IgD-negative memory B cell (primary cell): ENCODE measurements around the gene SH3TC2. TPM values are rescaled to one million over a fixed set of nuclear protein-coding genes. Genes with fewer than 3 reads are reported as not detected.

Source experiments
- H3K27ac Mint-ChIP-seq, 3 donors: one replicate each; pipeline ENCODE4 v1.8.0; 2020 to 2022; ENCODE audit warnings: mild to moderate bottlenecking in 3 of 3, mixed read lengths in 3 of 3, moderate library complexity in 1 of 3
- H3K27me3 Mint-ChIP-seq: one replicate; pipeline ENCODE4 v1.8.0; 2021; ENCODE audit warnings: mixed read lengths
- H3K36me3 Mint-ChIP-seq: one replicate; pipeline ENCODE4 v1.8.0; 2020; ENCODE audit warnings: mild to moderate bottlenecking, mixed read lengths
- H3K4me1 Mint-ChIP-seq, 3 donors: one replicate each; pipeline ENCODE4 v1.8.0; 2020 to 2022; ENCODE audit warnings: mixed read lengths in 3 of 3, mild to moderate bottlenecking in 1 of 3
- H3K4me3 Mint-ChIP-seq, 4 donors: one replicate each; pipeline ENCODE4 v1.8.0; 2020 to 2022; ENCODE audit warnings: mild to moderate bottlenecking in 4 of 4, mixed read lengths in 4 of 4, moderate library complexity in 3 of 4
- H3K9me3 Mint-ChIP-seq, 3 donors: one replicate each; pipeline ENCODE4 v1.8.0; 2020 to 2021; ENCODE audit warnings: mixed read lengths in 3 of 3, mild to moderate bottlenecking in 1 of 3
- polyA plus RNA-seq: library from polyadenylated mRNA; unstranded; fragments of 300-500 nt; fragmentation: Illumina TruSeq; gene quantifications from one replicate; pipeline ENCODE4 v1.2.3, GENCODE V29; 2021

The SH3TC2 gene
- polyA plus RNA-seq, 1 donor from 2014 or later, result not detected

- Mint-ChIP-seq H3K4me3 (peak overlapping the region in 1 of 4 donors; percentile 34), H3K4me1 (no peaks in the 10 kb centered on the region), H3K9me3 (no peaks in the 10 kb centered on the region), H3K27me3 (peaks cover 6% of the 10 kb centered on the region), H3K36me3 (no peaks in the 10 kb centered on the region), H3K27ac (no peak overlapping the region)
These were observed 57.6 kb downstream of the SH3TC2 start for GRCh38 chr5:149005077-149005892.

DNA sequence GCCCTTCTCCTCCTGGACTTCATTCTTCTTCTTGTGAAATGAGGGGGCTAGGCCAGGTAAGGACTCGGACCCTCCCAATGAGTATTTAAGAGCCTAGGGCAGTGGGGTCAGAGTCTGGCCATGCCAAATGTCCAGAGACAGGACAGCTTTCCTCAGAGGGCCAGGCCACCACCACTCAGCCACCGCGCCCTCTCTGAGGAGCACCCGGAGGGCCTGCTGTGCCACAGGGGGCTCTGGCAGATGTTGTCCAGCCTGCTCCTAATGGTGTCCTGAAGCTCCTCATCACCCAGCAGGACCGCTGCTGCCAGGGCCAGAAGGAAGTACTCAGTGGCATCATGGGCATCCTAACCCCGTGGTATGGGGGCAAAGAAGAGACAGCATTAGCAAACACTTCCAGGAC lies 58.3 kb downstream of the SH3TC2 start:
- Mint-ChIP-seq H3K9me3 (no peaks in the 10 kb centered on the region), H3K4me1 (no peaks in the 10 kb centered on the region), H3K36me3 (no peaks in the 10 kb centered on the region)

DNA sequence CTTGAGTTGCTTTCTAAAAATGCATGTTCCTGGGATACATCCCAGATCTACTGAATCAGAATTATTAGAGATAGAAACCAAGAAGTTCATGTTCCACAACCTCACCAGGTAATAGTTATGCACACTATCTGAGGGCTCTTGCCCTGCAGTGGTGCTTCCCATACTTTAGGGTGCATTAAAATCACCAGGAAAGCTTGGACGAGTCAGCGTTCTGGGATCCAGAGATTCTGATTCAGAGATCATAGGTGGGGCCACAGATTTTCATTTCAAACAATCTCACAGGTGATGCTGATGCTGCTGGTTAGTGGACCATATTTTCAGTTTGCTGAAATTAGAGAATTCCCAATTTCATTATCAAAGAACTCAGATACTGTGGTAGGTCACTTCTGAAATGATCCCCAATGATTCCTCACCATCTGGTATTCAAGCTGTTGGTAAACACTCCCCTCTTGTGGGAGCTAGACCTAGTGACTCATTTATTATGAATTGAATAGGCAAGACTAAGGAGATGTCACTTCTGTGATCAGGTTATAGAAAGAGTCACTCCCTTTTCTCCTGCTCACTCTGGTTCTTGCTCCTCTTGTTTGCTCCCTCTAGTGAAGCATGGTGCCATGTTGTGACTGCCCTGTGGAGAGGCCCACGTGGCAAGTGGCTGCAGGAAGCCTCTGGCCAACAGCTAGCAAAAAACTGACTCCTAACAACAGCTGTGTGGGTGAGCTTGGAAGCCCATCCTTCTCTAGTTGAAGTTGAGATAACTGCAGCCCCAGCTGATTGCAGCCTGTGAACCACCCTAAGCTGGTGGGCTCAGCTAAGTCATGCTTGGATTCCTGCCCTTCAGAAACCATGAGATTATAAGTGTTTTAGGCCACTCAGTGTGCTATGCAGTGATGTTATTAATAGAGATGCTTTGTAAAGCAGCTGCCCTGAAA lies 59.8 kb downstream of the SH3TC2 start:
- Mint-ChIP-seq H3K36me3 (no peaks in the 10 kb centered on the region), H3K27me3 (peaks cover 6% of the 10 kb centered on the region), H3K4me3 (no peak overlapping the region), H3K9me3 (no peaks in the 10 kb centered on the region), H3K27ac (no peak overlapping the region), H3K4me1 (no peaks in the 10 kb centered on the region)

More for the DNA sequence above, 58.3 kb downstream of the SH3TC2 start:
- Mint-ChIP-seq H3K4me3 (no peak overlapping the region), H3K27me3 (peaks cover 6% of the 10 kb centered on the region), H3K27ac (no peak overlapping the region)

- Mint-ChIP-seq H3K9me3 (no peaks in the 10 kb centered on the region), H3K36me3 (no peaks in the 10 kb centered on the region), H3K27me3 (peaks cover 7% of the 10 kb centered on the region), H3K27ac (no peak overlapping the region), H3K4me1 (no peaks in the 10 kb centered on the region), H3K4me3 (no peak overlapping the region)
These were observed 60.8 kb downstream of the SH3TC2 start for GRCh38 chr5:149002053-149002452.

GRCh38 chr5:149001162-149001561 lies 61.7 kb downstream of the SH3TC2 start:
- H3K36me3 Mint-ChIP-seq, result no peaks in the 10 kb centered on the region
- peaks cover 11% of the 10 kb centered on the region for H3K27me3 Mint-ChIP-seq
- H3K4me1 Mint-ChIP-seq, result no peaks in the 10 kb centered on the region
- no peak overlapping the region for H3K4me3 Mint-ChIP-seq
- H3K9me3 Mint-ChIP-seq, result no peaks in the 10 kb centered on the region
- H3K27ac Mint-ChIP-seq, result no peak overlapping the region

GRCh38 chr5:148999741-149000140 lies 63.1 kb downstream of the SH3TC2 start:
- H3K4me1 Mint-ChIP-seq, result no peaks in the 10 kb centered on the region
- no peak overlapping the region for H3K4me3 Mint-ChIP-seq
- no peaks in the 10 kb centered on the region for H3K36me3 Mint-ChIP-seq
- H3K9me3 Mint-ChIP-seq, result no peaks in the 10 kb centered on the region
- H3K27ac Mint-ChIP-seq, result no peak overlapping the region
- H3K27me3 Mint-ChIP-seq, result peaks cover 11% of the 10 kb centered on the region

- Mint-ChIP-seq H3K27me3 (peaks cover 11% of the 10 kb centered on the region), H3K36me3 (no peaks in the 10 kb centered on the region), H3K4me1 (no peaks in the 10 kb centered on the region), H3K27ac (peak overlapping the region in 1 of 3 donors; percentile 7), H3K4me3 (no peak overlapping the region), H3K9me3 (no peaks in the 10 kb centered on the region)
These were observed 64.6 kb downstream of the SH3TC2 start for GRCh38 chr5:148998174-148998797.

- Mint-ChIP-seq H3K36me3 (no peaks in the 10 kb centered on the region), H3K27ac (no peak overlapping the region), H3K27me3 (peaks cover 5% of the 10 kb centered on the region), H3K4me1 (no peaks in the 10 kb centered on the region), H3K4me3 (no peak overlapping the region), H3K9me3 (peaks cover 0 to 1% (median 0%) of the 10 kb centered on the region in 3 donors)
These were observed 66.6 kb downstream of the SH3TC2 start for GRCh38 chr5:148996270-148996669.

GRCh38 chr5:148995791-148996190 lies 67.1 kb downstream of the SH3TC2 start:
- Mint-ChIP-seq H3K36me3 (no peaks in the 10 kb centered on the region), H3K4me1 (no peaks in the 10 kb centered on the region), H3K9me3 (peaks cover 0 to 1% (median 0%) of the 10 kb centered on the region in 3 donors), H3K27me3 (peaks cover 5% of the 10 kb centered on the region), H3K4me3 (no peak overlapping the region), H3K27ac (no peak overlapping the region)

- no peaks in the 10 kb centered on the region for H3K36me3 Mint-ChIP-seq
- no peaks in the 10 kb centered on the region for H3K4me1 Mint-ChIP-seq
- peaks cover 0 to 1% (median 0%) of the 10 kb centered on the region in 3 donors for H3K9me3 Mint-ChIP-seq
- H3K27ac Mint-ChIP-seq, result peak overlapping the region in 1 of 3 donors; percentile 3
- peaks cover 8% of the 10 kb centered on the region for H3K27me3 Mint-ChIP-seq
- H3K4me3 Mint-ChIP-seq, result no peak overlapping the region
These were observed 69.5 kb downstream of the SH3TC2 start for GRCh38 chr5:148993283-148993936.

- peaks cover 0 to 1% (median 0%) of the 10 kb centered on the region in 3 donors for H3K9me3 Mint-ChIP-seq
- H3K27me3 Mint-ChIP-seq, result peaks cover 14% of the 10 kb centered on the region
- H3K27ac Mint-ChIP-seq, result no peak overlapping the region
- H3K4me3 Mint-ChIP-seq, result no peak overlapping the region
- no peaks in the 10 kb centered on the region for H3K4me1 Mint-ChIP-seq
- H3K36me3 Mint-ChIP-seq, result no peaks in the 10 kb centered on the region
These were observed 70.6 kb downstream of the SH3TC2 start for GRCh38 chr5:148992265-148992664.

DNA sequence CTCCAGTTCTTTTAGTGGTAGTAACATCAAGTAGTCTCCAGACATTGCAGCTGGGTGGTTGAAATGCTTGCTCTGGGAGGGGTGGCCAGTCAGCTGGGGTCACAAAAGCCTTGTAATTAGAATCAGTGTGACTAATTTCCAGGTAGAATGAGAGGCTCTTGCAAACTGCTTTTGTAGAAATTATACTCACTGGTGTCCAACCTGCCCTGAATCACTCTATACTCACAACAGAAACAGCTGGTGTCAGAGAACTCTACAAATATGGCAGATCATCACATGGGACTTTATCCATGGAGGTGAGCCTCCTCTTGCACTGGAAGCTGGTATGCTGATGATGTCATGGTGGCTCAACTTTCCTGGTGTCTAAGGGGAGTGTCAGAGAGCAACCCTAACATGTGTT lies 71.3 kb downstream of the SH3TC2 start:
- peaks cover 13% of the 10 kb centered on the region for H3K27me3 Mint-ChIP-seq
- H3K27ac Mint-ChIP-seq, result no peak overlapping the region
- H3K36me3 Mint-ChIP-seq, result no peaks in the 10 kb centered on the region
- no peak overlapping the region for H3K4me3 Mint-ChIP-seq
- H3K4me1 Mint-ChIP-seq, result no peaks in the 10 kb centered on the region
- H3K9me3 Mint-ChIP-seq, result peaks cover 0 to 1% (median 0%) of the 10 kb centered on the region in 3 donors

DNA sequence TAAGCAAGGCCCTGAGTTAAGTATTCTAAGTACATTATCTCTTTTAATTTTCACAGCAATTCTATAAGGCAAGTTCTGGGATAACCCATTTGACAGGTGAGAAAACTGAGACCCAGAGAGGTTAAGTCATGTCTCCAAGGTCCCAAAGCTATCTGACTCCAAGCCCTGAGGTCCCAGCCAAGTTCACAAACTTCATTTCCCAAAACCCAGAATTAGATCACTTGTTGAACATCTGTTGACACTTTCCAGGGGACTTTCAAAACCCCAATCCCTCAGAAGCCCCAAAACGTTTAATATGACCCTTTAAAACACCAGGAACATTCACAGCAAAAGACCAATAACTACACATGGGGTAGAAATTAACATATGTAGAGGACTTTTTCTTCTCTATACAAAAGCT lies 72.0 kb downstream of the SH3TC2 start:
- Mint-ChIP-seq H3K4me1 (no peaks in the 10 kb centered on the region), H3K27me3 (peaks cover 10% of the 10 kb centered on the region), H3K4me3 (no peak overlapping the region), H3K36me3 (no peaks in the 10 kb centered on the region), H3K27ac (no peak overlapping the region), H3K9me3 (peaks cover 0 to 1% (median 0%) of the 10 kb centered on the region in 3 donors)

- no peak overlapping the region for H3K4me3 Mint-ChIP-seq
- H3K4me1 Mint-ChIP-seq, result no peaks in the 10 kb centered on the region
- peaks cover 12% of the 10 kb centered on the region for H3K27me3 Mint-ChIP-seq
- no peak overlapping the region for H3K27ac Mint-ChIP-seq
- peaks cover 0 to 2% (median 1%) of the 10 kb centered on the region in 3 donors for H3K9me3 Mint-ChIP-seq
- H3K36me3 Mint-ChIP-seq, result no peaks in the 10 kb centered on the region
These were observed 73.3 kb downstream of the SH3TC2 start for GRCh38 chr5:148989567-148989966.
